LHCN-M2 (cell line): ENCODE data around the gene PRSS27. TPM values are rescaled to one million over a fixed set of nuclear protein-coding genes. Genes with fewer than 3 reads are reported as not detected.
"Not testable (repeated sequence)": the region's sequence is repeated elsewhere in the genome, so short reads cannot be mapped to it uniquely, and the experiment has no call there.

ENCODE experiments used
- DNase-seq: peaks from one replicate; pipeline ENCODE4 v3.0.0-alpha.2; 2012; ENCODE audit warnings: low read depth
- total RNA-seq: library from RNA; depleted of rRNA; stranded (reverse); fragments of >200 nt; gene quantifications from 2 replicates; pipeline ENCODE4 v1.2.3, GENCODE V29; 2014; rRNA removed

PRSS27 gene
- total RNA-seq, 1 experiment from 2014 or later: 1.0 TPM

- not testable (repeated sequence) for DNase-seq
Observed at GRCh38 chr16:2676937-2677336, 43.1 kb downstream of the PRSS27 start.

- DNase-seq: peak; percentile 69
Observed at GRCh38 chr16:2675714-2676113, 44.3 kb downstream of the PRSS27 start.

- no peak for DNase-seq
Observed at GRCh38 chr16:2675021-2675420, 45.0 kb downstream of the PRSS27 start.

GRCh38 chr16:2673066-2673999, 46.7 kb downstream of the PRSS27 start:
- peak; percentile 91 for DNase-seq

GRCh38 chr16:2671741-2672140, 48.3 kb downstream of the PRSS27 start:
- DNase-seq: no peak

GRCh38 chr16:2671193-2671592, 48.8 kb downstream of the PRSS27 start:
- DNase-seq: not testable (repeated sequence)

- peak; percentile 40 for DNase-seq
Observed at GRCh38 chr16:2670017-2670416, 50.0 kb downstream of the PRSS27 start.

- DNase-seq: not testable (repeated sequence)
Observed at GRCh38 chr16:2669587-2669986, 50.4 kb downstream of the PRSS27 start.

- not testable (repeated sequence) for DNase-seq
Observed at GRCh38 chr16:2666671-2667070, 53.4 kb downstream of the PRSS27 start.

GRCh38 chr16:2664574-2664982, 55.4 kb downstream of the PRSS27 start:
- no peak for DNase-seq

GRCh38 chr16:2663553-2664546, 56.2 kb downstream of the PRSS27 start:
- peak; percentile 67 for DNase-seq

Other genes with a start within 250 kb of the PRSS27 start
- gene NTN3, start 248.9 kb downstream of the PRSS27 start, total RNA-seq: 0.11 TPM in 1 of 2 replicates, not detected in the other
- 12.5 and 13.3 TPM in 2 replicates for gene TBC1D24, start 245.1 kb downstream of the PRSS27 start, total RNA-seq
- 31.9 and 42.3 TPM in 2 replicates for gene ATP6V0C, start 206.3 kb downstream of the PRSS27 start, total RNA-seq
- gene AMDHD2, start 199.9 kb downstream of the PRSS27 start, total RNA-seq: 54.6 and 55.9 TPM in 2 replicates
- not detected in 2 replicates for gene CEMP1, start 188.8 kb downstream of the PRSS27 start, total RNA-seq
- 17.9 and 22.7 TPM in 2 replicates for gene PDPK1, start 182.2 kb downstream of the PRSS27 start, total RNA-seq
- 39.8 and 40.9 TPM in 2 replicates for gene KCTD5, start 37.7 kb downstream of the PRSS27 start, total RNA-seq
- 66.8 and 84.7 TPM in 2 replicates for gene SRRM2, start 32.4 kb upstream of the PRSS27 start, total RNA-seq
- 454 and 1,311 TPM in 2 replicates for gene ELOB, start 57.1 kb upstream of the PRSS27 start, total RNA-seq
- gene PRSS33, start 67.3 kb upstream of the PRSS27 start, total RNA-seq: not detected in 2 replicates
- not detected in 2 replicates for gene PRSS41, start 78.2 kb upstream of the PRSS27 start, total RNA-seq
- not detected in 2 replicates for gene PRSS21, start 97.0 kb upstream of the PRSS27 start, total RNA-seq
- gene ZG16B, start 110.1 kb upstream of the PRSS27 start, total RNA-seq: not detected in 2 replicates
- gene PRSS22, start 137.9 kb upstream of the PRSS27 start, total RNA-seq: not detected in 2 replicates
- gene FLYWCH2, start 163.0 kb upstream of the PRSS27 start, total RNA-seq: 70.2 and 79.7 TPM in 2 replicates
- gene FLYWCH1, start 191.7 kb upstream of the PRSS27 start, total RNA-seq: 38.6 and 43.4 TPM in 2 replicates
- 1.5 and 1.7 TPM in 2 replicates for gene KREMEN2, start 244.1 kb upstream of the PRSS27 start, total RNA-seq
- 32.1 and 35.3 TPM in 2 replicates for gene PAQR4, start 249.1 kb upstream of the PRSS27 start, total RNA-seq